K562 (cell line): Measurements from ENCODE around the gene SERINC5.

Source experiments
- CTCF ChIP-seq, 3 experiments: IDR thresholded peaks in 2 of 3; conservative IDR thresholded peaks in 1 of 3; 2 replicates each; pipeline ENCODE4 v1.5.1; 2011 to 2012; ENCODE audit warnings: low read length in 3 of 3, mild to moderate bottlenecking in 3 of 3, control low read depth in 2 of 3, improper control_type of control experiment in 1 of 3, inconsistent platforms in 1 of 3, low read depth in 1 of 3, mixed read lengths in 1 of 3, moderate library complexity in 1 of 3; ENCODE audit not compliant: insufficient read depth in 2 of 3
- EP300 ChIP-seq: IDR thresholded peaks from 2 replicates; pipeline ENCODE4 v1.6.1; 2012; ENCODE audit warnings: low read length, improper control_type of control experiment
- KAT7 ChIP-seq: sonication (generic); formaldehyde crosslinking; IDR thresholded peaks from 2 replicates; pipeline ENCODE4 v1.8.0; 2022; ENCODE audit warnings: missing genetic modification reagents, mild to moderate bottlenecking, borderline replicate concordance
- TAF7 ChIP-seq: fragments of 450-650 bp; IDR thresholded peaks from 2 replicates; pipeline ENCODE4 v1.6.1; 2016; ENCODE audit warnings: missing genetic modification characterization, missing compliant biosample characterization
- ZBTB43 ChIP-seq: sonication (generic); formaldehyde crosslinking; IDR thresholded peaks from 2 replicates; pipeline ENCODE4 v1.8.0; 2023; ENCODE audit warnings: mild to moderate bottlenecking, missing genetic modification reagents
- ZKSCAN1 ChIP-seq: fragments of 150-350 bp; IDR thresholded peaks from 2 replicates; pipeline ENCODE4 v1.6.1; 2016; ENCODE audit warnings: low read depth, low read length
- ZNF740 ChIP-seq, 3 experiments: fragments of 200-800 bp in 1 of 3; sonication (Bioruptor generic) in 1 of 3; sonication (generic) in 1 of 3; formaldehyde crosslinking in 1 of 3; IDR thresholded peaks; 2 replicates each; pipeline versions ENCODE4 v1.6.1 to v1.8.0; 2016 to 2022; ENCODE audit warnings: mild to moderate bottlenecking in 2 of 3, missing compliant biosample characterization in 2 of 3, missing genetic modification characterization in 2 of 3, missing genetic modification reagents in 1 of 3

- TF ChIP-seq TAF7 = no peak
- no peak for TF ChIP-seq CTCF (IDR thresholded peaks at IDR 0.05 in 2 of 3, conservative IDR thresholded peaks at IDR 0.05 in 1 of 3; ENCODE audit: insufficient read depth in 2 of 3, low read depth in 1 of 3, low read length in 3 of 3)
- TF ChIP-seq EP300 = no peak
- TF ChIP-seq ZBTB43 (CRISPR knock-in tag) = no peak
- no peak for TF ChIP-seq ZKSCAN1
- no peak for TF ChIP-seq ZNF740 (CRISPR knock-in tag; IDR thresholded peaks at IDR 0.05)
- TF ChIP-seq ZNF740 (tag; IDR thresholded peaks at IDR 0.05) = no peak
- TF ChIP-seq KAT7 (CRISPR knock-in tag) = no peak
Measured at GRCh38 chr5:80300125-80300524, 44.3 kb upstream of the SERINC5 start.
